Measurements from ENCODE around the gene ZFYVE27. TPM values are rescaled to one million over a fixed set of nuclear protein-coding genes. Genes with fewer than 3 reads are reported as not detected.

Gene ZFYVE27
- total and polyA plus RNA-seq, 2 of the 4 experiments (the other 2 are of a cell fraction), result 13.1 to 22.2 TPM

DNA sequence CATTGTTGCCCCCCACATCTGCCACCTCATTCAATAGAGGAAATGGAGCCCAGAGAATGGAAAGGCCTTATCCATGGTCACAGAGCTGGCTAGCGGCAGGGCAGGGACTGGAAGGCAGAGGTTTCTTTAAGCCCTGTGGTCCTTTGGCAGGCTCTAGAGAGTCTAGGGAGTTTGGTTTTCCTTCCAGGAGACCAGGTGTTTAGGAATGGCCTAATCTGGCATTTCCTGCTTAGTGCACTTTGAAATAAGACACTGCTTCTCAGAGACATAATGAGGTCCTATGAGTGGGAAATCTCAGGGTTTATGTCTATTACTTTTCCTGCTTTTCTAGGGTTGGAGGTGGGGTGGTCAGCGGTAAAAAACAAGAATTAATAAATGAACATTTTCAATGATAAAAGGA, 17.3 kb upstream of the ZFYVE27 start:
- no peak overlapping the region for H3K4ac ChIP-seq (ENCODE audit: low read depth, low read length)
- no CpG with 5 or more reads among the region's 2 CpGs for WGBS, 2 experiments (ENCODE audit: extremely low coverage in 2 of 2, insufficient read length in 1 of 2)
- H3K14ac ChIP-seq (replicated peaks; ENCODE audit: low read depth, low read length), result no peak overlapping the region
- H3K9ac ChIP-seq (ENCODE audit: low read depth, low read length), result no peak overlapping the region
- H2BK20ac ChIP-seq (ENCODE audit: low read depth, low read length), result no peak overlapping the region
- H2AK9ac ChIP-seq (replicated peaks; ENCODE audit: low read depth, low read length, poor library complexity), result peak overlapping the region; percentile 23
- H4K91ac ChIP-seq (ENCODE audit: insufficient read depth, low read depth, low read length), result no peak overlapping the region
- no peak overlapping the region for H2BK5ac ChIP-seq (ENCODE audit: low read depth, low read length, poor library complexity, severe bottlenecking)
- no peak overlapping the region for H3K56ac ChIP-seq (ENCODE audit: extremely low read depth, insufficient read depth, low read length)
- TF ChIP-seq CEBPB (IDR thresholded peaks at IDR 0.05; ENCODE audit: low read depth, low read length), result no peak
- TF ChIP-seq, protein P1, sequence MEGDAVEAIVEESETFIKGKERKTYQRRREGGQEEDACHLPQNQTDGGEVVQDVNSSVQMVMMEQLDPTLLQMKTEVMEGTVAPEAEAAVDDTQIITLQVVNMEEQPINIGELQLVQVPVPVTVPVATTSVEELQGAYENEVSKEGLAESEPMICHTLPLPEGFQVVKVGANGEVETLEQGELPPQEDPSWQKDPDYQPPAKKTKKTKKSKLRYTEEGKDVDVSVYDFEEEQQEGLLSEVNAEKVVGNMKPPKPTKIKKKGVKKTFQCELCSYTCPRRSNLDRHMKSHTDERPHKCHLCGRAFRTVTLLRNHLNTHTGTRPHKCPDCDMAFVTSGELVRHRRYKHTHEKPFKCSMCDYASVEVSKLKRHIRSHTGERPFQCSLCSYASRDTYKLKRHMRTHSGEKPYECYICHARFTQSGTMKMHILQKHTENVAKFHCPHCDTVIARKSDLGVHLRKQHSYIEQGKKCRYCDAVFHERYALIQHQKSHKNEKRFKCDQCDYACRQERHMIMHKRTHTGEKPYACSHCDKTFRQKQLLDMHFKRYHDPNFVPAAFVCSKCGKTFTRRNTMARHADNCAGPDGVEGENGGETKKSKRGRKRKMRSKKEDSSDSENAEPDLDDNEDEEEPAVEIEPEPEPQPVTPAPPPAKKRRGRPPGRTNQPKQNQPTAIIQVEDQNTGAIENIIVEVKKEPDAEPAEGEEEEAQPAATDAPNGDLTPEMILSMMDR (conservative IDR thresholded peaks at IDR 0.05; ENCODE audit: low read depth, low read length), result no peak
- H4K8ac ChIP-seq (ENCODE audit: low read depth in 2 of 2, low read length in 2 of 2), result no peak overlapping the region
- peaks cover 20% of the 10 kb centered on the region for H3K9me1 ChIP-seq (ENCODE audit: insufficient read depth, low read length)
- ChIA-PET CTCF (no interaction called here), POLR2A (ENCODE audit: unreplicated experiment) (no interaction called here)
- no peaks in the 10 kb centered on the region for H3K9me3 ChIP-seq (ENCODE audit: control insufficient read depth, insufficient read depth, low read length)
- DNase-seq, result no peak
- H4K20me1 ChIP-seq (ENCODE audit: insufficient read depth, low read length), result peaks cover 43% of the 10 kb centered on the region
- no peak overlapping the region for H3K4me3 ChIP-seq (ENCODE audit: insufficient read depth, low read depth, low read length)
- ATAC-seq (ENCODE audit: low read depth), result no peak
- H3K79me1 ChIP-seq (ENCODE audit: low read depth in 1 of 2, low read length in 2 of 2), result peaks cover 36 to 58% of the 10 kb centered on the region in 2 experiments
- no peak overlapping the region for H3K18ac ChIP-seq (ENCODE audit: low read depth, low read length)
- no peak overlapping the region for H2BK15ac ChIP-seq (ENCODE audit: low read depth, low read length)
- peaks cover 24% of the 10 kb centered on the region for H3K4me1 ChIP-seq (ENCODE audit: control insufficient read depth, insufficient read depth, low read length)
- intact Hi-C loops (cut with micrococcal nuclease) (no loop called here), dilution Hi-C loops (cut with HindIII; ENCODE audit: low sequenced_read_pairs, unreplicated experiment) (no loop called here), in situ Hi-C loops (cut with MboI; ENCODE audit: low sequenced_read_pairs) (no loop called here)
- no peak overlapping the region for H3K27ac ChIP-seq (ENCODE audit: insufficient read depth, low read length)
- H3K4me2 ChIP-seq (ENCODE audit: low read depth, low read length), result no peak overlapping the region
- H3K36me3 ChIP-seq (ENCODE audit: control insufficient read depth, insufficient read depth, low read length), result peaks cover 31% of the 10 kb centered on the region
- H2BK120ac ChIP-seq (ENCODE audit: low read depth, low read length), result no peak overlapping the region
- no TSS peak for BruUV-seq (replicated peaks)
- H4K5ac ChIP-seq (ENCODE audit: low read depth, low read length), result no peak overlapping the region
- no peak overlapping the region for H2AK5ac ChIP-seq (ENCODE audit: low read depth, low read length)
- no peak overlapping the region for H2AFZ ChIP-seq (replicated peaks; ENCODE audit: low read length, poor library complexity)
- H3K23ac ChIP-seq (ENCODE audit: low read depth, low read length), result no peak overlapping the region
- no peaks in the 10 kb centered on the region for H3K27me3 ChIP-seq (ENCODE audit: control insufficient read depth, insufficient read depth, low read length)

All from IMR-90 (cell line).